Activated T-cell treated with anti-CD3 and anti-CD28 coated beads, Interleukin-2, amount 50 U/mL, for 4 hours (primary cell): Measurements from ENCODE around the gene ALDH7A1. TPM values are rescaled to one million over a fixed set of nuclear protein-coding genes. Genes with fewer than 3 reads are reported as not detected.
"Not testable (repeated sequence)": the region's sequence is repeated elsewhere in the genome, so short reads cannot be mapped to it uniquely, and the experiment has no call there.

ENCODE experiments used
- ATAC-seq, 2 donors: fragments of 200-7000 bp; cut with Tn5 transposase; one replicate each; pipeline ENCODE4 v1.10.0; 2021
- DNase-seq: peaks from one replicate; pipeline ENCODE4 v3.0.0-alpha.2; 2020
- H3K27me3 Mint-ChIP-seq: one replicate; pipeline ENCODE4 v1.8.0; 2021; ENCODE audit warnings: low read depth, mixed read lengths
- H3K36me3 Mint-ChIP-seq: one replicate; pipeline ENCODE4 v1.8.0; 2022; ENCODE audit warnings: mixed read lengths; ENCODE audit not compliant: insufficient read depth
- H3K4me1 Mint-ChIP-seq: one replicate; pipeline ENCODE4 v1.8.0; 2021; ENCODE audit warnings: low read depth, mixed read lengths
- H3K4me3 Mint-ChIP-seq: one replicate; pipeline ENCODE4 v1.8.0; 2021; ENCODE audit warnings: mild to moderate bottlenecking, moderate library complexity, mixed read lengths
- H3K9me3 Mint-ChIP-seq: one replicate; pipeline ENCODE4 v1.8.0; 2021; ENCODE audit warnings: mixed read lengths
- total RNA-seq, 3 donors: library from RNA; stranded (reverse); gene quantifications; one replicate each; pipeline ENCODE4 v1.2.1, GENCODE V29; 2021

The ALDH7A1 gene
- total RNA-seq, 3 donors from 2014 or later: 1.1 to 1.5 (median 1.4) TPM

DNA sequence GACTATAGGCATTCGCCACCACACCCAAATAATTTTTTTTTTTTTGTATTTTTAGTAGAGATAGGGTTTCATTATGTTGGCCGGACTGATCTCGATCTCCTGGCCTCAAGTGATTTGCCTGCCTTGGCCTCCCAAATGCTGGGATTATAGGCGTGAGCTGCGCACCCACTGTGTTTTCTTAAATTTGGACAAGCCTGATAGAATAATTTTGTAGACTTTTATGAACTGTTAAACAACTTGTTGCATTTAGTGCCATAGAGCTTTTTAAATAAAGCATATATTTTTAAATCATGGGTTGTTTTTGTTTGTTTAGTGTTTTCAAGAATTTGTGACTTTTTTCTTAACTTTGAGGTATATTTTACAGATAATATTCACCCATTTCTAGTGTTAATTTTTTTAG, 10.5 kb upstream of the ALDH7A1 start:
- H3K4me3 Mint-ChIP-seq: no peak overlapping the region
- no peaks in the 10 kb centered on the region for H3K27me3 Mint-ChIP-seq
- ATAC-seq (no peak), DNase-seq (no peak)
- H3K36me3 Mint-ChIP-seq: peaks cover 27% of the 10 kb centered on the region
- H3K9me3 Mint-ChIP-seq: no peaks in the 10 kb centered on the region
- peaks cover 40% of the 10 kb centered on the region for H3K4me1 Mint-ChIP-seq

DNA sequence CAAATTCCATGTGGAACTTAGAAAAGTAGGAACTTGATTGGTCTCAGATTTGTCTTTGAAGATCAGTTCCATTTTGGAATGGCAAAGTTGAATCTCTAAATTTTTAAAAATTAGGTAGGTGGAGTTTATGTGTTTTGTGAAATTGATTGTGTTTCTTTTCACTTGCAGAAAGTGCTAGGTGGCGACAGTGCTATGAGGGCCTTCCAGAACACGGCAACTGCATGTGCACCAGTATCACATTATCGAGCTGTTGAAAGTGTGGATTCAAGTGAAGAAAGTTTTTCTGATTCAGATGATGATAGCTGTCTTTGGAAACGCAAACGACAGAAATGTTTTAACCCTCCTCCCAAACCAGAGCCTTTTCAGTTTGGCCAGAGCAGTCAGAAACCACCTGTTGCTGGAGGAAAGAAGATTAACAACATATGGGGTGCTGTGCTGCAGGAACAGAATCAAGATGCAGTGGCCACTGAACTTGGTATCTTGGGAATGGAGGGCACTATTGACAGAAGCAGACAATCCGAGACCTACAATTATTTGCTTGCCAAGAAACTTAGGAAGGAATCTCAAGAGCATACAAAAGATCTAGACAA, 8.5 kb upstream of the ALDH7A1 start:
- no peak for DNase-seq
- Mint-ChIP-seq H3K9me3 (no peaks in the 10 kb centered on the region), H3K4me1 (peaks cover 40% of the 10 kb centered on the region), H3K27me3 (no peaks in the 10 kb centered on the region), H3K4me3 (no peak overlapping the region), H3K36me3 (peaks cover 21% of the 10 kb centered on the region)
- no peak for ATAC-seq

DNA sequence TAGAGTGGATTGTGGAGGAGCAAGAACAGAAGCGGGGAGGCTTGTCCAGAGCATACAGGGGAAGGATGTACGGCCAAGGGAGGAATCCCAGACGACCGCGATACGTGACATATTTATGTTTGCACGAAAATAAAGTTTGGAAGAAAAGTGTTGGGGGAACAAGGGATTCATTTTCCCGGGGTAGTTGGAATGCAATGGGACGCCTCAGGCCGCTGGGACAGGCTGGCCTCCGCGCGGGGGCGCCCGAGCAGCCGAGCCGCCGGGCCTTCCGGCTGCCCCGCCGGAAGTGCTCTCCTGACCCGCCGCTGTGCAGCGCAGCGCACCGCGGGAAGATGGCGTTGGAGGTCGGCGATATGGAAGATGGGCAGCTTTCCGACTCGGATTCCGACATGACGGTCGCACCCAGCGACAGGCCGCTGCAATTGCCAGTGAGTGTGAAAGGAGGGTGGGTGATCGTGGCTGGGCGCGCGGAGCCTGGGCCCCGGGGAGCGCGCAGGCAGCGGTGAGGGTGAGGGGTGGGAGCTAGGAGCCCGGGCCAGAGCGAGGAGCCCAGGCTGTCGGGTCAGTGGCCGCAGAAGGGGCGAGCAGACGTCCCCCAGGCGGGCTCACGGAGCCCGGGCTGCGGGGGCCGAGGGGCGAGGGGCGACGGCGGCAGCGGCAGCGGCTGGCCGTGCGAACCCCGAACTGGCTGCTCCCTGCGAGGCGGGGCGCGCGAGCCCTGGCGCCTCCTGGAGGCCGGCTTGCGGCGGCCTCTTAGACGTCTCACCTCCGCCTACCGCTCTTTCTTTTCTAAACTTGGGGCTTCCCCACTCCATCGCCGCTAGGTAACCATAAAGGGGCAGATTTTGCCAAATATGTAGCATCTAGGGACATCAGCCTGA, 5.9 kb upstream of the ALDH7A1 start, which contains the start of gene PHAX:
PHAX (plus strand) TSS at position 317 of the 881 bp plus-strand sequence; CDS start at position 333, 16 bp downstream.
- peak within 1 kb of the TSS; percentile 91 for H3K4me3 Mint-ChIP-seq
- ATAC-seq (peak; percentile 96), DNase-seq (peak; percentile 60)
- H3K27me3 Mint-ChIP-seq: no peaks in the 10 kb centered on the region
- peaks cover 14% of the 10 kb centered on the region for H3K36me3 Mint-ChIP-seq
- H3K4me1 Mint-ChIP-seq: peaks cover 30% of the 10 kb centered on the region
- no peaks in the 10 kb centered on the region for H3K9me3 Mint-ChIP-seq

DNA sequence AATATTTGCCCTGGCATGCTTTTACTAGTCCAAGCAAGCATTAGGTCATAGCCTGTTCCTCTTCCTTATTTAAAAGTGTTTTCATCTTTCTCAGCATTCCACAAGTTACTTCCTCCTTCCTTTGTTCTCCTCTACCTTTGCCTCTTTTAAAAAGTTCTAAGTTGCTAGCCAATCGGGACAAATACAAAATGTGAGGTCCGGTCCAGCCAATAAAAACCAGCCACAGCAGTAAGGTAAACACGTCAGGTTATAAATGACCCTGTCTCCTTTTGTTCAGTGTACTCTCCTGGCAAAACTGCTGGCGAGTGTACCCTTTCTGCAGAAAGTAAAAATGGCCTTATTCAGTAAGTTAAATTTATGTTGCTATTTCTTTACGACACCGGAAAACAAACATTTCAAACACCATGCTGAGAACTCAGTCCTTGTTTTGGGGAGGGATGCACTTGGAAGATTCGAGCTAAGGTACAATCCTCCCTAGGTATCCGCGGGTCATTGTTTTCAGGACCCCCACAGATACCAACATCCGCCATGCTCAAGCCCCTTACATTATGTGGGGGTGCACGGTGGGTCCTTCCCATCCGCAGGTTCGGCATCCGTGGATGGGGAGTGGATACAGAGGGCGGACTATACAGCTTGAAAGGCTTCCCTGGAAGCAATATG, 5.1 kb upstream of the ALDH7A1 start:
- not testable (repeated sequence) for H3K36me3 Mint-ChIP-seq, H3K27me3 Mint-ChIP-seq, ATAC-seq, DNase-seq, H3K9me3 Mint-ChIP-seq
- Mint-ChIP-seq H3K4me1 (peaks cover 24% of the 10 kb centered on the region), H3K4me3 (peak overlapping the region; percentile 91)

DNA sequence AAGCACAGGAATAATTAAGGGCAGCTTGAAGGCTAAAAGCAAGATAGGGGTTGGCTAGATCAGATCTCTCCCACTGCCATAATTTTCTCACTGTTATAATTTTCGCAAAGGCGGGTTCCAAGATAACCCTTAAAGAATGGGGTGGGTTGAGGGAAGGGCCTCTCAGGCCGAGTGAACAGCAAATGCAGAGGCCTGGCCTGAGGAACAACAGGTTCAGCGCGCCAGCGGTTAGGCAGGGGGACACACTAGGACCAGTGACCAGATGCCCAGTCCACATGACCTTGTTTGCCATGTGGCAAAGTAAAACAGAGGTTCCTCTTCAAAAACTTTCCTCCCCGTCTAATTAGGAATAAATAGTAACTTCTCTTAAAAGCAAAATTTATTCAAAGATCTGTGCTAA, 4.5 kb upstream of the ALDH7A1 start:
- H3K36me3 Mint-ChIP-seq: peaks cover 10% of the 10 kb centered on the region
- no peaks in the 10 kb centered on the region for H3K9me3 Mint-ChIP-seq
- no peak overlapping the region for H3K4me3 Mint-ChIP-seq
- ATAC-seq (no peak), DNase-seq (no peak)
- H3K4me1 Mint-ChIP-seq: peaks cover 25% of the 10 kb centered on the region
- H3K27me3 Mint-ChIP-seq: peaks cover 3% of the 10 kb centered on the region

DNA sequence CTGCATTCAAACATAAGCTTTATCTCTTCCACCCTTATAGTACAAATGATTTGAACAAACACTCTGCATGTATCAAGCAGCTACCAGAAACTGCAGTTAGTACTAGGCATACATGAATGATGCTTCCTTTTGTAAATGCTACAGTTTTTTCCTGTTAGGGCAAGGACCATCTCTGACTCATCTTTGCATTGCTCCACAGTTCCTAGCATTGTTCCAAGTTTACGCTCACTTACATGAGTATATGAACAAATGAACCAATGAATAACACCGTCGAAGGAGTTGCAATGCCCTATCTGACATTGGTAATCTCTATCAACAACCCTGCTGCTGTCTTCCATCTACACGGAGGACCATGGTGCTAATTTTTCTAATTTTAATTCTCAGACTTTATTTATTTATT, 2.1 kb upstream of the ALDH7A1 start:
- DNase-seq (no peak), ATAC-seq (no peak)
- H3K27me3 Mint-ChIP-seq: peaks cover 10% of the 10 kb centered on the region
- no peaks in the 10 kb centered on the region for H3K36me3 Mint-ChIP-seq
- no peaks in the 10 kb centered on the region for H3K9me3 Mint-ChIP-seq
- H3K4me3 Mint-ChIP-seq: no peak overlapping the region
- peaks cover 16% of the 10 kb centered on the region for H3K4me1 Mint-ChIP-seq

DNA sequence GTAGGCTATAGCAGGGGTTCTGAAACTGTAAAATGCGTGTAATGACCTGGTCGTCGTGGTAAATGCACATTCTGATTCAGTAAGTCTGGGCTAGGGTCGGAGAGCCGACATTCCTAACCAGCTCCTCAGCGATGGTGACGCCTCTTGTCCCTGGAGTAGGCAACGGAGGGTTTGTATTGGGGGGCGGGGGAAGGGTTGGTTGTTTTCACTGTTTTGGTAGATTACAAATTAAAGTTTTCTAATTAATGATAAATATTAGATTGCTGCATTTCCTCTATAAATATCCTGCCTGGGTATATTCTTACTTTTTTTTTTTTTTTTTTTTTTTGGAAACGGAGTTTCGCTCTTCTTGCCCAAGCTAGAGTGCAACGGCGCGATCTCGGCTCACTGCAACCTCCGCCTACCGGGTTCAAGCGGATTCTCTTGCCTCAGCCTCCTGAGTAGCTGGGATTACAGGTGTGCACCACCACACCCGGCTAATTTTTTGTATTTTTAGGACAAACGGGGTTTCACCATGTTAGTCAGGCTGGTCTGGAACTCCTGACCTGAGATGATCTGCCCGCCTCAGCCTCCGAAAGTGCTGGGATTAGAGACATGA, 566 bp upstream of the ALDH7A1 start:
- H3K9me3 Mint-ChIP-seq: no peaks in the 10 kb centered on the region
- no peaks in the 10 kb centered on the region for H3K36me3 Mint-ChIP-seq
- H3K4me1 Mint-ChIP-seq: peaks cover 10% of the 10 kb centered on the region
- ATAC-seq: peak in 1 of 2 donors; percentile 13
- peak overlapping the region; percentile 80 for H3K4me3 Mint-ChIP-seq
- no peak for DNase-seq
- peaks cover 14% of the 10 kb centered on the region for H3K27me3 Mint-ChIP-seq

DNA sequence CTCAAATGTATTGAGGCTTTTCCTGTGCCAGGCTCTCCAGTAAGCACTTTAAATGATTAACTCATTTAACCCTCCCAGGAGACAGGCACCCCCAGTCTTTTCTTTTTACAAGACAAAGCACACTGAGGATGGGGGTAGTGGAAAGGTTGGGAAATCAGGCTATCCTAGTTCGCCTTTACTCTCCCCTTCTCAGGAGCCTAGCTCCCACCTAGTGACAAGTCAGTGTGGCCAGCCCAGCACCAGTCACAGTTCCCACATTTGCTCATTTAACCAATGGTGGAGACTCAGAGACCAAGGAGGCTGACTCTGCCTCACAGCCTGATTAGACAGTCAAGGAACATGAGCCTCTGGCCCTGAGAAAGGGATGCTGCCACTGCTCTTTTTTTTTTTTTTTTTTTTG, 3.5 kb downstream of the ALDH7A1 start:
- H3K36me3 Mint-ChIP-seq: no peaks in the 10 kb centered on the region
- no peaks in the 10 kb centered on the region for H3K9me3 Mint-ChIP-seq
- peaks cover 14% of the 10 kb centered on the region for H3K27me3 Mint-ChIP-seq
- no peak for ATAC-seq
- no peak for DNase-seq
- H3K4me3 Mint-ChIP-seq: no peak overlapping the region
- peaks cover 6% of the 10 kb centered on the region for H3K4me1 Mint-ChIP-seq

DNA sequence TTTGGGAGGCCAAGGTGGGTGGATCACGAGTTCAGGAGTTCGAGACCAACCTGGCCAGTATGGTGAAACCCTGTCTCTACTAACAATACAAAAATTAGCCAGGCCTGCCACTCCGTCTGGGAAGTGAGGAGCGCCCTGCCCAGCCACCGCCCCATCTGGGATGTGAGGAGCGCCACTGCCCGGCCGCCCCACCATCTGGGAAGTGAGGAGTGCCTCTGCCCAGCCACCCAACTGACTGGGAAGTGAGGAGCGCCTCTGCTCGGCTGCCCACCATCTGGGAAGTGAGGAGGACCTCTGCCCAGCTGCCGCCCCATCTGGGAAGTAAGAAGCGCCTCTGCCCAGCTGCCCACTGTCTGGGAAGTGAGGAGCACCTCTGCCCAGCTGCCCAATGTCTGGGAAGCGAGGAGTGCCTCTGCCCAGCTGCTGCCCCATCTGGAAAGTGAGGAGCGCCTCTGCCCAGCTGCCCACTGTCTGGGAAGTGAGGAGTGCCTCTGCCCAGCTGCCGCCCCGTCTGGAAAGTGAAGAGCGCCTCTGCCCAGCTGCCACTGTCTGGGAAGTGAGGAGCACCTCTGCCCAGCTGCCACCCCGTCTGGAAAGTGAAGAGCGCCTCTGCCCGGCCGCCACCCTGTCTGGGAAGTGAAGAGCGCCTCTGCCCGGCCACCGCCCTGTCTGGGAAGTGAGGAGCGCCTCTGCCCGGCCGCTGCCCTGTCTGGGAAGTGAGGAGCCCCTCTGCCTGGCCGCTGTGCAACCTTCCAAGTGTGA, 5.3 kb downstream of the ALDH7A1 start:
- no peak for DNase-seq
- ATAC-seq: no peak
- Mint-ChIP-seq H3K4me1 (peaks cover 5% of the 10 kb centered on the region), H3K27me3 (peaks cover 11% of the 10 kb centered on the region), H3K36me3 (no peaks in the 10 kb centered on the region), H3K4me3 (no peak overlapping the region), H3K9me3 (no peaks in the 10 kb centered on the region)

DNA sequence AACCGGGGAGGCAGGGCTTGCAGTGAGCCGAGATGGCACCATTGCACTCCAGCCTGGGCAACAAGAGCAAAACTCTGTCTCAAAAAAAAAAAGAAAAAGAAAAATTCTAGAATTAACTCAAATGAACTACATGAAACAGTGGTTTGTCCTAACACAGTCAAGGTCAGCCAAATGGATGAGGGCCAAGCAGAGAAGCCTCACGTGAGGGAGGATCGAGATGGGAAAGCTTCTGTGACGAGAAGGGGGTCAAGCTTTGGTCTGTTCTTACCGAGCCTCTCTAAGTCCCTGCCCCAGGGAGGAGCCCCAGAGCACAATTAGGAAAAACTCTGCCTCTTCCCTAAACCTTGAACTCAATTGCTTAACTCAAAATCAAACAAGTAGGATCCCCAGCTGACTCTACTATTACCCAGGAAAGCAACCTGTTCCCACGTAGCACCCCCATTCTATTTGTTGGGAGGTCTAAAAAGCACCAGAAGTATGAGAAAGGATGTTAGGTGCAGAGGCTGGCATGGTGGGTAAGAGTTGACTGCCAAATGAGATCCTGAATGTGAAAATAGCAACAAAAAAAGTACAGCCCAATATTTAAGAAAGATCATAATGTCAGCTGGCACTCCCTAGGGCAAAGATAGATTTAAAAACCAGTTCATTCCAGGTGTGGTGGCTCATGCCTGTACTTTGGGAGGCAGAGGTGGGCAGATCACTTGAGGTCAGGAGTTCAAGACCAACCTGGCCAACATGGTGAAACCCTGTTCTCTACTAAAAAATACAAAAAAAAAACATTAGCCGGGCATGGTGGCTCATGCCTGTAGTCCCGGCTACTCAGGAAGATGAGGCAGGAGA, 7.2 kb downstream of the ALDH7A1 start:
- DNase-seq: no peak

DNA sequence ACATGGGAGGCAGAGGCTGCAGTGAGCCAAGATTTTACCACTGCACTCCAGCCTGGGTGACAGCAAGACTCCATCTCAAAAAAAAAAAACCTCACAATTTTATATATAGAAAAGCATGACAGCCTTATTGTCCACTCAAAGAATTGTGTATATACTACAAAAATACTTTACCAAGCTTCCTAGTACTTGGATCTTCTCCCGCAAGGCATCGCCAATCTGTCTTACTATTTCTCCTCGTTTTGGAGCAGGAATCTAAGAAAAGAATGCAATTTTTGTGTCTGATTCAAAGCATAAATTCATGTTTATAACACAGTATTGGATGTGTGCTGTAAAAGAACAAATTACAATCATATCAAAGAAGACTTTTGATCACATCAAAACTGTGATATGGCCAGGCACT, 11.3 kb downstream of the ALDH7A1 start:
- Mint-ChIP-seq H3K27me3 (peaks cover 3% of the 10 kb centered on the region), H3K4me1 (no peaks in the 10 kb centered on the region), H3K9me3 (no peaks in the 10 kb centered on the region), H3K36me3 (no peaks in the 10 kb centered on the region), H3K4me3 (no peak overlapping the region)
- no peak for ATAC-seq
- DNase-seq: no peak

More for the DNA sequence above, 7.2 kb downstream of the ALDH7A1 start:
- Mint-ChIP-seq H3K4me3 (no peak overlapping the region), H3K9me3 (no peaks in the 10 kb centered on the region), H3K4me1 (no peaks in the 10 kb centered on the region), H3K36me3 (no peaks in the 10 kb centered on the region), H3K27me3 (peaks cover 7% of the 10 kb centered on the region)
- no peak for ATAC-seq

DNA sequence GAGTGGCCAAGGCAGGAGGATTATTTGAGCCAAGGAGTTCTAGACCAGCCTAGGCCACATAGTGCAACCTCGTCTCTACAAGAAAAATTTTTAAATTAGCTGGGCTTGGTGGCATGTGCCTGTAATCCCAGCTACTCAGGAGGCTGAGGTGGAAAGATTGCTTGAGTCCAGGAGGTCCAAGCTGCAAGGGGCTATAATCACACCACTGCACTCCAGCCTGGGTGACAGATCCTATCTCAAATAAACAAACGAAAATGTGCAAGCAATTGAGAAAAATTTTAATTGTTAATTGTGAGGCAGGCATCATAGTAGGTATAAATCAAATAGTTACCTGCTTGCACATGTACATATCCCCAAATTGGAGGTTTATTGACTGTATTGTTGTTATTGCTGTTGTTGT, 15.3 kb downstream of the ALDH7A1 start:
- H3K27me3 Mint-ChIP-seq: peaks cover 3% of the 10 kb centered on the region
- H3K36me3 Mint-ChIP-seq: no peaks in the 10 kb centered on the region

DNA sequence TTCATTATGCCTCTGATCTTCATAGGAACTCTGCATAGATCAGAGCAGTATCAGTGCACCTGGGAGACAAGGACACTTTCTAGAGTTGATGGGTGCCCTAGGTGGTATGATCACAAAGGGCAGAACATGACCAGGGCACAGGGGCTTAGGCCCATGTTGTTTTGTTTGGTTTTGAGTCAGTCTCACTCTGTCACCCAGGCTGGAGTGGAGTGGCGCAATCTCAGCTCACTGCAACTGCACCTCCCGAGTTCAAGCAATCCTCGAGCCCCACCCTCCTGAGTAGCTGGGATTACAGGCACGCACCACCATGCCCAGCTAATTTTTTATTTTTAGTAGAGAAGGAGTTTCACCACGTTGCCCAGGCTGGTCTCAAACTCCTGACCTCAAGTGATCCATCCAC, 17.6 kb downstream of the ALDH7A1 start:
- DNase-seq (no peak), ATAC-seq (no peak)
- H3K36me3 Mint-ChIP-seq: no peaks in the 10 kb centered on the region
- H3K27me3 Mint-ChIP-seq: no peaks in the 10 kb centered on the region
- H3K4me1 Mint-ChIP-seq: no peaks in the 10 kb centered on the region
- no peaks in the 10 kb centered on the region for H3K9me3 Mint-ChIP-seq
- no peak overlapping the region for H3K4me3 Mint-ChIP-seq

More for the DNA sequence above, 15.3 kb downstream of the ALDH7A1 start:
- DNase-seq (no peak), ATAC-seq (no peak)
- Mint-ChIP-seq H3K4me1 (no peaks in the 10 kb centered on the region), H3K9me3 (no peaks in the 10 kb centered on the region), H3K4me3 (no peak overlapping the region)
